ENCODE data around the gene LTB. TPM values are rescaled to one million over a fixed set of nuclear protein-coding genes. Genes with fewer than 3 reads are reported as not detected.
A peak's percentile ranks its signal among the peaks of the same experiment; 100 is the strongest.

LTB gene
- total RNA-seq, 1 donor from 2014 or later = 155 TPM

DNA sequence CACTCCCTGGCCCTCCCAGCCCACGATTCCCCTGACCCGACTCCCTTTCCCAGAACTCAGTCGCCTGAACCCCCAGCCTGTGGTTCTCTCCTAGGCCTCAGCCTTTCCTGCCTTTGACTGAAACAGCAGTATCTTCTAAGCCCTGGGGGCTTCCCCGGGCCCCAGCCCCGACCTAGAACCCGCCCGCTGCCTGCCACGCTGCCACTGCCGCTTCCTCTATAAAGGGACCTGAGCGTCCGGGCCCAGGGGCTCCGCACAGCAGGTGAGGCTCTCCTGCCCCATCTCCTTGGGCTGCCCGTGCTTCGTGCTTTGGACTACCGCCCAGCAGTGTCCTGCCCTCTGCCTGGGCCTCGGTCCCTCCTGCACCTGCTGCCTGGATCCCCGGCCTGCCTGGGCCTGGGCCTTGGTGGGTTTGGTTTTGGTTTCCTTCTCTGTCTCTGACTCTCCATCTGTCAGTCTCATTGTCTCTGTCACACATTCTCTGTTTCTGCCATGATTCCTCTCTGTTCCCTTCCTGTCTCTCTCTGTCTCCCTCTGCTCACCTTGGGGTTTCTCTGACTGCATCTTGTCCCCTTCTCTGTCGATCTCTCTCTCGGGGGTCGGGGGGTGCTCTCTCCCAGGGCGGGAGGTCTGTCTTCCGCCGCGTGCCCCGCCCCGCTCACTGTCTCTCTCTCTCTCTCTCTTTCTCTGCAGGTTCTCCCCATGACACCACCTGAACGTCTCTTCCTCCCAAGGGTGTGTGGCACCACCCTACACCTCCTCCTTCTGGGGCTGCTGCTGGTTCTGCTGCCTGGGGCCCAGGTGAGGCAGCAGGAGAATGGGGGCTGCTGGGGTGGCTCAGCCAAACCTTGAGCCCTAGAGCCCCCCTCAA, 9.9 kb downstream of the LTB start, which contains the start of gene LTA:
TSS of gene LTA (plus strand) at position 249 of the 871 bp plus-strand sequence. CDS start at position 703, 454 bp downstream.
- ATAC-seq (ENCODE audit: low read depth) (peak; percentile 43), DNase-seq (peak; percentile 72)
- intact Hi-C loops (cut with micrococcal nuclease) = loop anchor here (1.0 kb wide), 2 partner anchors 8 to 12 kb away; no protein-coding TSS in a partner anchor
- H3K4me3 Mint-ChIP-seq = peak within 1 kb of the TSS; percentile 98
- H3K9me3 Mint-ChIP-seq = no peaks in the 10 kb centered on the region
- H3K27me3 Mint-ChIP-seq = no peaks in the 10 kb centered on the region
- H3K27ac Mint-ChIP-seq = peak within 1 kb of the TSS; percentile 99
- H3K36me3 Mint-ChIP-seq (ENCODE audit: low read depth) = peaks cover 39% of the 10 kb centered on the region
- POLR2A ChIA-PET = interaction anchor here (0.6 to 25.3 kb wide), 9 partner anchors 9 to 111 kb away, joined by 3 to 1155 read pairs (median 51); partner anchors contain the start of genes DDX39B, LST1, LTB and NCR3
- peaks cover 97% of the 10 kb centered on the region for H3K4me1 Mint-ChIP-seq
- TF ChIP-seq, protein P1, sequence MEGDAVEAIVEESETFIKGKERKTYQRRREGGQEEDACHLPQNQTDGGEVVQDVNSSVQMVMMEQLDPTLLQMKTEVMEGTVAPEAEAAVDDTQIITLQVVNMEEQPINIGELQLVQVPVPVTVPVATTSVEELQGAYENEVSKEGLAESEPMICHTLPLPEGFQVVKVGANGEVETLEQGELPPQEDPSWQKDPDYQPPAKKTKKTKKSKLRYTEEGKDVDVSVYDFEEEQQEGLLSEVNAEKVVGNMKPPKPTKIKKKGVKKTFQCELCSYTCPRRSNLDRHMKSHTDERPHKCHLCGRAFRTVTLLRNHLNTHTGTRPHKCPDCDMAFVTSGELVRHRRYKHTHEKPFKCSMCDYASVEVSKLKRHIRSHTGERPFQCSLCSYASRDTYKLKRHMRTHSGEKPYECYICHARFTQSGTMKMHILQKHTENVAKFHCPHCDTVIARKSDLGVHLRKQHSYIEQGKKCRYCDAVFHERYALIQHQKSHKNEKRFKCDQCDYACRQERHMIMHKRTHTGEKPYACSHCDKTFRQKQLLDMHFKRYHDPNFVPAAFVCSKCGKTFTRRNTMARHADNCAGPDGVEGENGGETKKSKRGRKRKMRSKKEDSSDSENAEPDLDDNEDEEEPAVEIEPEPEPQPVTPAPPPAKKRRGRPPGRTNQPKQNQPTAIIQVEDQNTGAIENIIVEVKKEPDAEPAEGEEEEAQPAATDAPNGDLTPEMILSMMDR (IDR thresholded peaks at IDR 0.05) = no peak
- CTCF ChIA-PET = interaction anchor here (2.9 to 25.7 kb wide), 4 partner anchors 9 to 24 kb away, joined by 21 to 611 read pairs (median 305); partner anchors contain the start of genes ATP6V1G2, DDX39B, LST1 and LTB

DNA sequence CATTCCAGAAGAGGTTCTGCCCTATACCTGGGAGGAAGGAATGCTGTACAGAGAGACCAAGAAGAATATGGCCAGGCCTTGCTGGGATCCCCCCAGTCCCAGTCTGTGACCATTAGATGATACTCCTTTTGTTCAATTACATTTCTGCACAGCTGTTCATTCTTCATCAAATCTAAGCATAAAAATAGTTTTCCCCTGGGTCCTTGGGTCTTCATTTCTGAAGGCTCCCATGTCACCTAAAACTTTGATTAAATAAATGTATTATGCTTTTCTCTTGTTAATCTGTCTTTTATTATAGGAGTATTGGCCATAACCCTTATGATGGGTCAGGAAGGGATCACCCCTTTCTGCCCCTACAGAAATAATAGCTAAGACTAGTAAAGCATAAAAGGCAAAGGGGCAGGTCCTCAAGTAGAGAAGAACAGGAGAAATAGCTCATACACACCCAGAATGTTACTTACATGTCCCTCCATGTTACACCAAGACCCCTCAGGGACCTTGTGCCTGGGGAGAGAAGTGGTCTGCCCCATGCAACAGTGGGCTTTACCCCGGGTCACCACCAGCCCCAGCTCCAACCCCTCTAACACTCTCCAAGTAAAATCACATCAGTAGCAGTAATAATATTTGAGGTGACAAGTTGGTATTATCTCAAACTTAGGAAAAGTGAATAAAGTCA, 12.2 kb downstream of the LTB start:
- ATAC-seq (ENCODE audit: low read depth) (no peak), DNase-seq (no peak)
- H3K36me3 Mint-ChIP-seq (ENCODE audit: low read depth) = peaks cover 24% of the 10 kb centered on the region
- TF ChIP-seq, protein P1 (IDR thresholded peaks at IDR 0.05) = no peak
- ChIA-PET POLR2A (interaction anchor here (0.7 to 25.3 kb wide), 8 partner anchors 7 to 1068 kb away, joined by 3 to 1155 read pairs (median 8); partner anchors contain the start of genes DDX39B, LST1, LTB and NCR3), CTCF (interaction anchor here (1.3 to 25.7 kb wide), 5 partner anchors 11 to 29 kb away, joined by 4 to 611 read pairs (median 10); partner anchors contain the start of genes ATP6V1G2, DDX39B and NFKBIL1)
- H3K4me3 Mint-ChIP-seq = peak overlapping the region; percentile 45
- H3K27ac Mint-ChIP-seq = peak overlapping the region; percentile 93
- H3K27me3 Mint-ChIP-seq = no peaks in the 10 kb centered on the region
- H3K9me3 Mint-ChIP-seq = no peaks in the 10 kb centered on the region
- peaks cover 87% of the 10 kb centered on the region for H3K4me1 Mint-ChIP-seq
- intact Hi-C loops (cut with micrococcal nuclease) = loop anchor here (10.0 kb wide), 2 partner anchors 885 to 1055 kb away; partner anchors contain the start of gene PPP1R18

DNA sequence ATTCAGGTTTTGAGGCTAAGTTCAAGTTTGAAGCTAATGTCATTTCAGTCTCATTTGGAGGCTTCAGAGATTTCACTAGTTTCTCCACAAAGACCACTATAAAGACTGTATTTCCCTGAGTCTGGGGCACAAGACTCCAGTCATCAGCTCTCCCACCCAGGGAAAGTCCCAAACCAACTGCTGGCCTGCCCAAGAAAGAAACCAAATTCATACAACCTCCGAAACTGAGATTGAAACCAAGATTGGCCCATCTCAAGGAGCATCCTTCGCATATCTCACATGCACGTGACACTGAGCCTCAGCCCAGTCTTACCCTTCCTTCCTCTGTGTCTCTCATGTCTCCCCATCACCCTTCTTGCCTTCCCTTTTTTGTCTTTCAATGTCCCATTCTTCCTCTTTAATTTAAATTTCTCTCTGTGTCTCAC, 13.7 kb downstream of the LTB start:
- Mint-ChIP-seq H3K36me3 (ENCODE audit: low read depth) (peaks cover 24% of the 10 kb centered on the region), H3K4me3 (peak overlapping the region; percentile 45), H3K9me3 (no peaks in the 10 kb centered on the region), H3K27ac (peak overlapping the region; percentile 93), H3K4me1 (peaks cover 84% of the 10 kb centered on the region), H3K27me3 (no peaks in the 10 kb centered on the region)
- TF ChIP-seq, protein P1 (IDR thresholded peaks at IDR 0.05) = no peak
- ChIA-PET CTCF (interaction anchor here (2.0 to 25.7 kb wide), 5 partner anchors 9 to 30 kb away, joined by 8 to 611 read pairs (median 11); partner anchors contain the start of genes ATP6V1G2, DDX39B and NFKBIL1), POLR2A (interaction anchor here (0.6 to 25.3 kb wide), 5 partner anchors 10 to 148 kb away, joined by 3 to 1155 read pairs (median 51); partner anchors contain the start of genes LST1, LTB, NCR3 and NFKBIL1)
- DNase-seq (peak; percentile 39), ATAC-seq (ENCODE audit: low read depth) (peak; percentile 71)
- intact Hi-C loops (cut with micrococcal nuclease) = loop anchor here (1.0 to 10.0 kb wide), 4 partner anchors 8 to 1056 kb away; partner anchors contain the start of gene PPP1R18

DNA sequence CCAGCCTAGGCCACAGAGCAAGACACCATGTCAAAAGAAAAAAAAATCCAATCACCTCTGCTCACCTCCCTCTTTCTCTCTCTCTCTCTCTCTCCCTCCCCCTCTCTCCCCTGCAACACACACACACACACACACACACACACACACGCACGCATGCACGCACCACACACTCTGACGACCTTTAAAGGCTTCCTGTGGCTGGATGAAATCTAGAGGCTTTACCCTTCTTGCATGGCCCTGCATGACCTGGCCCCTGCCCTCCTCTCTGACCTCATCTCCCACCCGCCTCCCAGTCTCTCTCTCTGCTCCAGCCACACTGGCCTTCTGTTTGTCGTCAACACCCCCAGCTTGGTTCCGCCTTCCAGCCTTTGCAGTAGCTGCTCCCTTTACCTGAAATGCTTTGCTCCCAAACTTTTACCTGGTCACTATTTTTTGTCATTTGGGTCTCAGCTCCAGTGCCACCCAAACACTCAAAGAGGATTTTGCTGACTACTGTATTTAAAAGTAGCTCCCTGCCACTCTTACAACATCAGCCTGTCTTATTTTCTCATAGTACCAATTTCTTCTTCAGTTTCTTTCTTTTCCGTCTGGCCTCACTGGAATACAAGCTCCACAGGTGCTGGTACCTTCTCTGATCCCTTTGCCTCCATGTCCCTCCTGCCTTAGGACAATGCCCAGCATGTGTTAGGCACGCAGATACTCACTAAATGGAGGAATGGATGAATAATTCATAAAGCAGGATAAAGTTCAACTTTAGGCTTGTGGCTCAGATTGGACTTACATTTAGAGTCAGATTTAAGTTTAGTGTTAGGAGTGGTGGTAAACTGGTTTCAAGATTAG, 14.5 kb downstream of the LTB start:
- no peak for DNase-seq
- ChIA-PET CTCF (interaction anchor here (2.0 to 25.7 kb wide), 4 partner anchors 9 to 30 kb away, joined by 8 to 611 read pairs (median 12); partner anchors contain the start of genes ATP6V1G2, DDX39B and NFKBIL1), POLR2A (interaction anchor here (0.6 to 25.3 kb wide), 5 partner anchors 10 to 106 kb away, joined by 3 to 1155 read pairs (median 51); partner anchors contain the start of genes LST1, LTB, NCR3 and NFKBIL1)
- ATAC-seq (ENCODE audit: low read depth) = no peak
- no peaks in the 10 kb centered on the region for H3K9me3 Mint-ChIP-seq
- peak overlapping the region; percentile 93 for H3K27ac Mint-ChIP-seq
- H3K4me1 Mint-ChIP-seq = peaks cover 84% of the 10 kb centered on the region
- H3K4me3 Mint-ChIP-seq = peak overlapping the region; percentile 45
- intact Hi-C loops (cut with micrococcal nuclease) = loop anchor here (1.0 to 10.0 kb wide), 4 partner anchors 7 to 1057 kb away; partner anchors contain the start of gene PPP1R18
- no peaks in the 10 kb centered on the region for H3K27me3 Mint-ChIP-seq
- peaks cover 22% of the 10 kb centered on the region for H3K36me3 Mint-ChIP-seq (ENCODE audit: low read depth)
- TF ChIP-seq, protein P1 (IDR thresholded peaks at IDR 0.05) = no peak
